Activated effector memory CD4-positive, alpha-beta T cell treated with anti-CD3 and anti-CD28 coated beads, Interleukin-2, amount 50 U/mL, for 16 hours (primary cell): ENCODE data around the gene ID1.

ENCODE experiments used
- DNase-seq: peaks from one replicate; pipeline ENCODE4 v3.0.0-alpha.2; 2020

The ID1 gene, protein sequence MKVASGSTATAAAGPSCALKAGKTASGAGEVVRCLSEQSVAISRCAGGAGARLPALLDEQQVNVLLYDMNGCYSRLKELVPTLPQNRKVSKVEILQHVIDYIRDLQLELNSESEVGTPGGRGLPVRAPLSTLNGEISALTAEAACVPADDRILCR

GRCh38 chr20:31605031-31605901 lies at the start of gene ID1:
ID1 (plus strand) TSS chr20:31605289; CDS start chr20:31605388, 99 bp downstream.
- peak; percentile 96 for DNase-seq

- DNase-seq: no peak
Measured at GRCh38 chr20:31559704-31560093, 45.4 kb upstream of the ID1 start.

DNA sequence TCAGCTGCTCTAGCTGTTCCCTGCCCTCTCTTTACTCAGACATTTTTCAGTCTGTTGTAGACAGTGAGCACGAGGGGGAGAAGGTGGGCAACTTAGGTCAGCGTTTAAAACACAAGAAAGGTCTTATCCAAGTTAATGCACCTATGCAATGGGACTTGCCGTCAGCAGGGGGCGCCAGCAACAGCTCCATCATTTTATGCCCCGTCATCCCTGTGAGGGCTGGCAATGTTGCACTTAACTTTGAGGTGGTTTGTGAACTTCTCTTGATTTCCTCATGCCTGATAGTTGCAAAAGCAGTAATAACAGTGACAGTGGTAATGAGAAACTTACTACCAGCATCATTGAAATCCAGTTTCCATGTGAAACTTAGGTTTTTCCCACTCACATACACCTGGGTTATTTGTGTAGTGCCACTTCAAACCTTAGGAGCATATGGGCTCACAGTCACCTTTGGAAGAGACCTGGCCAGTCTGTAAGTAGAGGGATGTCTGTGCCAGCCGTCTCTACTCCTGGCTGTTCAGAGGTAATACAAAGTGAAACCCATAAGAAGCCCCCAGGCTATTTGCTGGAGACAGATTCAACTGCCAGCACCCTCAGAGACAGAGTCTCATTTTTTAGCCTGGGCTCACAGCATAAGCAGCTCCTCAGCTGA lies 44.9 kb upstream of the ID1 start:
- DNase-seq: peak; percentile 92

- DNase-seq: no peak
Measured at GRCh38 chr20:31560746-31561598, 44.1 kb upstream of the ID1 start.

DNA sequence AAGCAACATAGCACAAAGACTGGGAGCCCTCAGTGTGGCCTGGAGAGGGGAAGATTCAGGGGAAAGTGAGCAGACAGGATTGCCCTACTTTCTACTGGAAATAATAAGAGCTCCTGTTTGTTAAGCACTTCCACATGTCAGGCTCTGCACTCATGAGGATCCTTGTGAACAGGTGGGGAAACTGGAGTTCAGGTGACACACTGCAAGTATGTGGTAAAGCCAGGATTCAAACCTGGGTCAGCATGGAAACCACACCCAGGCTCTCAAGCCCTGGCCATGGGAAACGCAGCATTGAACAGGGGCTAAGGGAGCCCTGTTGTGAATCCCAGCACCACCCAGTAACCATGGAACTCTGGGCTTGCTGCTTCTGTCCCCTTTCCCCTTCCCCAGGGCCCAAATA lies 42.8 kb upstream of the ID1 start:
- no peak for DNase-seq

- DNase-seq: no peak
Measured at GRCh38 chr20:31564284-31564683, 40.8 kb upstream of the ID1 start.

GRCh38 chr20:31565699-31566318 lies 39.3 kb upstream of the ID1 start:
- DNase-seq: no peak

- DNase-seq: no peak
Measured at GRCh38 chr20:31566319-31566657, 38.8 kb upstream of the ID1 start.

DNA sequence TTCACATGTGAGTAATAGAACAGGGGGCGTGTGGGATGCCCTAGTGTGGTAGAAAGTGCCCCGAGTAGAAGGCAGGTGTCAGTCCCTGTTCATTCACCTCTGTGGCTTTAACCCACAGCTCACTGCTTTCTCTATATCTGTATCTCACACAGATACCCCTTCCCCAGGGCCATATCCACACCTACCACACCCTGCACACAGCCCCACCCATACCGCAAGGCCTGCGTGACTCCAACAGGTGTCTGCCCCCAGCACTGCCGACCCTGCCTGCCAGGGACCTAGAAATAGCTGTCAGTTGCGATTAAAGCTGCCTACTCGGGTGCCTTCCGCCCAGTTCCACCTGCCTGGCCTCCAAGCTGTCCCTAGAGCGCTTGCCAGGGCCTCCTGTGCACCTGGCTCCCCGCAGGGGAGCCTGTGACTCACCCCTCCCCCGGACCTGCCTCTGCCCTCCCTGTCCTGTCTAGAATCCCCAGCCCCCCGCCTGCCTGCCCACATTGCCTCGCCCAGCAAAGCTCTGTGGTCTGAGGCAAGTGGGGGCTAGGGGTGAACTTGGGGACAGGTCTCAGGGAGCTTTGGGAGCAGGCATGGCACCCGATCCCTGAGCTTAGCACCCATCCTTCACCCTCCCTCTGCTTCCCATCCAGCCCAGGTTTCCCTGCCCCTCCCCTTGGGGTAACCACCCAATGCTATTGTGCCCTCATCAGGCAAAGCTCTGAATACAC lies 38.3 kb upstream of the ID1 start:
- DNase-seq: peak; percentile 66

DNA sequence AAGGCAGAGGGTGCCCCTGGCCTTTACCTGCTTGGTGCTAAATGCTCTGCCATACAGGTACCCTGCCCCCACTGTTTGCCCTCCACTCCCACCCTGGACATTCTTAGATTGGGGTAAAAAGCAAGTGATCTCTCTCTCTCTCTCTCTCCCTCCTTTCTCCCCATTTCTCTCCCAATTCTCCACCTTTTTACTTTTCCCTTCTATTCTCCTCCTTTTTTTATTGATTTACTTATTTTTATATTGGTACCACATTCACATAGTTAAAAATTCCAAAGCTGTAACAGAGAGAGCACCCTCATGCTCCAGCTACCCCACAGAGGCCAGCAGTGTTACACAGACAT lies 37.7 kb upstream of the ID1 start:
- no peak for DNase-seq

- no peak for DNase-seq
Measured at GRCh38 chr20:31568041-31568731, 36.9 kb upstream of the ID1 start.

DNA sequence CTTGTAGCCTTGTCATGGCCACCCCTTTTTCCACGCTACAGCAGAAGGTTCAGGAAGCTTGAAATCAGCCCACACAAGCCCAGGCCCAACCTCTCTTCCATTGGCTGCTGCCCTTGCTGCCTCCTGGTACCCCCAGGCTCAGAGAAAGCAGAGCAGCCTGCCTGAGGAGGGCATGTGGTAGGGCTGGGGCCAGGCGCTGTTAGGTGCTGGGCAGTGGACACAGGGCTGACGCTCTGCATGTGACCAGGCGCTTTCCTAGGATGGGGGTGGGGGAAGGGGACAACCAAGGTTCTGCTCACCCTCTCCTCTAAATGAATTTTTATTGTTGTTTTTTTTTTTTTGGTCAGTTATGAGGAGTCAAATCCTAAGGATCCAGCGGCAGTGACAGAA lies 36.3 kb upstream of the ID1 start:
- DNase-seq: no peak

GRCh38 chr20:31569163-31570020 lies 35.7 kb upstream of the ID1 start:
- DNase-seq: peak; percentile 86

- DNase-seq: no peak
Measured at GRCh38 chr20:31570021-31570463, 35.0 kb upstream of the ID1 start.

DNA sequence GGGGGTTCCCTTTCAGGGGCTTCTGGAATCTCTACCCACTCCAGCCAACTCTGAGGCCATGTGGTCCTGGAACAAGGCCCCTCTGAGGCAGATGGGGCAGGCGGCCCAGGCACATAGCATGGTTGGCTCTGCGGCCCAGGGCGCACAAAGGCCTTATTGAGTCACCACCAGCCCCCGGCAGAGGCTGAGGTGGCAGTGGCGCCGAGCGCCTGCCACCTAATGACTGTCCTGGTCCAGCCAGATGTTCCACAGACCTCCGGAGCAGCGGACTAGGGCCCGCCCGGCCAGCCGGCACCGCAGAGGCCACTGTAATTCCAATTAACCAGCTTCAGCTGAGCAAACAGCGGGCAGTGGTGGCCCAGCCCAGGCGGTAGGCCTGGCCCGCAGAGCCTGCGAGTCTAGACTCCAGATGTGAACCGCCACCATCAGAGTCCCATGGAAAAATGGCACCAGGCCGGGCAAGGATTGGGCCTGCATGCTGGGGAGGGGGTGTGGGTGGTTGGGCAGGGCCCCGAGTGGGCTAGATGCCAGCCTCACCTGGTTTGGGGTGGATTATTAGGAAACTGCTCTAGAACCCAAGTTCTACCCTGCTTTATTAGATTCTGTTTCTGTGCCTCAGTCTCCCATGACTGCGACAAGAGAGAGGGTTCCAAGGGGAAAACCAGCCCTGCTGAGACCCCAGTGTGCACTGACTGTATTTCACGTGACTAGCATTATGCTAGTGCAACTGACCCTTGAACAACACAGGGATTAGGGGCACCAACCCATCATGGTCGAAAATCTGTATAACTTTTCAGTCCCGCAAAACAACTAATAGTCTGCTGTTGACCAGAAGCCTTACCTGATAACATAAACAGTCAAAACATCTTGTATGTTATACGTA lies 34.1 kb upstream of the ID1 start:
- DNase-seq: no peak

DNA sequence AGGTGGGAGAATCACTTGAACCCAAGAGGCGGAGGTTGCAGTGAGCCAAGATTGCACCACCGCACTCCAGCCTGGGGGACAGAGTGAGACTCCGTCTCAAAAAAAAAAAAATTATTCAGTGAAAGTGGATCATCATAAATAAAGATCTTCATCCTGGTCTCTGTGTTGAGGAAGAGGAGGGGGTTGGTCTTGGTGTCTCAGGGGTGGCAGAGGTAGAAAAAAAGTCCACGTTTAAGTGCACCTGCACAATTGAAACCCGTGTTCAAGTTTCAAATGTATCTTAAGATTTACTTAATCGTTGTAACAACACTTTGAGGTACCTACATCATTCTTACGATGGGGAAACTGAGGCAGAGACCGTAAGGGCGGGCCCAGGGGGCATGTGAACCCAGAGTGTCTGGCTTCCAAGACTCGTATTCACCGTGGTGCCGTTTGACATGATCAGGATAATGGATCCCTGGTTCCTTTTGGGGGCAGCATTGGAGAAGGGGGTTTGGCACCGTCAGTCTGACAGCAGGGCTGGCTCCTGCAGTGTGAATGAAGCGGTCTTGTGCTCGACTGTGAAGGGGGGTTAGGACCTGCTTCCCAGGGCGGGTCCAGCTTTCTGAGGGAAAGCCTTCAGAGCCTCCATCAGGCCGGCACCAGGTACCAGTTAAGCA lies 32.9 kb upstream of the ID1 start:
- no peak for DNase-seq

DNA sequence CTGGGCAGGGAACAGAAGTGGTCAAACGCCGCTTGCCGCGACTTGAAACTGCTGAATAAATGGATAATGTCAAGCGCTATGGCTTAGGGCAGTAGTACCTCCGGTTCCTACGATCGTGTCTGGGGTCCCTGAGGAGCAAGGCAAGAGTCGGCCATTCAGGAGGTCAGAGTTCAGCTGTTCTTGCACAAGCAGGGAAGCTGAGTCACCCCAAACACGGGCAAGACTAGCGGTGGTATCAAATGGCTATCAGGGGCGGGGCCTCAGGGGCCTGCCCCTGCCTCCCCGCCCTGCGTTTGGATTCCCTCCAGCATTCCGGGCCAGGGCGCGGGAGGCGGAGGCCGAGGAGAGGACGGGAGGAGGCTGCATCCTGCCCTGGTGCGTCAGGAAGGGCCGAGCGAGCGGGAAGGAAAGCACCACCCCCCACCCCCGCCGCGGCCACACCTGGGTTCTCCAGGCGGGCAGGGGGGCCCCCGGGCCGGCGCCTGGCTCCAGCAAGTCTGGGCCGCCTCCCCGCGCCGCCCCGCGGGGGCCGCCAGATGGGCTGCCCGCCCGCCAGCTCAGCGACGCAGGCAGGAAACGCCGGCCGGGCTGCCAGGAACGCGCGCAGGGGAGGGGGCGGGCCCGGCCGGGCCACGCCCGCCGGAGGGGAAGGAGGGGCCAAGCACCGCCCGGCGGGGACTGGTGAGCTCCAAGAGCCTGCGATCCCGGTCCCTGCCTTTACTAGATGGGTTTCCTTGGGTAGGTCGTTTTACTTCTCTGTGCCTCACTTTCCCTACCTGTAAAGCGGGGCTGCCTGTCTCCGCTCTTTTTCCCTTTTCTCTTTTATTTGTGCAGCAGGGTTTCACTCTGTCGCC lies 32.2 kb upstream of the ID1 start:
- peak; percentile 94 for DNase-seq
